GM21390 (cell line): Measurements from ENCODE around the gene SIAH1.
"Not testable (repeated sequence)": the region's sequence is repeated elsewhere in the genome, so short reads cannot be mapped to it uniquely, and the experiment has no call there.

Experiments used
- ATAC-seq: cut with Tn5 transposase; IDR thresholded peaks from one replicate; pipeline ENCODE4 v1.9.1; 2021; ENCODE audit not compliant: unreplicated experiment

SIAH1 gene

GRCh38 chr16:48393485-48394354 lies 8.5 kb upstream of the SIAH1 start:
- ATAC-seq, result no peak

GRCh38 chr16:48392407-48392806 lies 7.2 kb upstream of the SIAH1 start:
- no peak for ATAC-seq

GRCh38 chr16:48386559-48387312 lies 1.5 kb upstream of the SIAH1 start:
- ATAC-seq, result no peak

- ATAC-seq, result peak; percentile 45
These were observed 527 bp downstream of the SIAH1 start for GRCh38 chr16:48384520-48385252.

GRCh38 chr16:48383877-48384519 lies 1.2 kb downstream of the SIAH1 start:
- ATAC-seq, result no peak

GRCh38 chr16:48383009-48383876 lies 2.0 kb downstream of the SIAH1 start:
- ATAC-seq, result no peak

GRCh38 chr16:48382131-48382530 lies 3.1 kb downstream of the SIAH1 start:
- no peak for ATAC-seq

GRCh38 chr16:48381201-48381600 lies 4.0 kb downstream of the SIAH1 start:
- ATAC-seq, result no peak

GRCh38 chr16:48378836-48379235 lies 6.4 kb downstream of the SIAH1 start:
- ATAC-seq, result no peak

GRCh38 chr16:48378276-48378675 lies 6.9 kb downstream of the SIAH1 start:
- ATAC-seq, result no peak

GRCh38 chr16:48377301-48377700 lies 7.9 kb downstream of the SIAH1 start:
- not testable (repeated sequence) for ATAC-seq

GRCh38 chr16:48374255-48374654 lies 11.0 kb downstream of the SIAH1 start:
- no peak for ATAC-seq

- ATAC-seq, result no peak
These were observed 11.8 kb downstream of the SIAH1 start for GRCh38 chr16:48373258-48374029.

- ATAC-seq, result no peak
These were observed 12.5 kb downstream of the SIAH1 start for GRCh38 chr16:48372744-48373143.

- no peak for ATAC-seq
These were observed 13.8 kb downstream of the SIAH1 start for GRCh38 chr16:48371393-48371780.

GRCh38 chr16:48370668-48371392 lies 14.4 kb downstream of the SIAH1 start:
- ATAC-seq, result not testable (repeated sequence)

GRCh38 chr16:48370229-48370628 lies 15.0 kb downstream of the SIAH1 start:
- ATAC-seq, result no peak

- no peak for ATAC-seq
These were observed 15.4 kb downstream of the SIAH1 start for GRCh38 chr16:48369765-48370164.
